K562 (cell line): Measurements from ENCODE around the gene USH1G. TPM values are rescaled to one million over a fixed set of nuclear protein-coding genes. Genes with fewer than 3 reads are reported as not detected.

Experiments used
- CBFA2T3 ChIP-seq: fragments of 450-650 bp; IDR thresholded peaks from 2 replicates; pipeline ENCODE4 v1.6.1; 2017
- TAF15 ChIP-seq: fragments of 200-400 bp; formaldehyde crosslinking; IDR thresholded peaks from 2 replicates; pipeline ENCODE4 v1.6.1; 2017; ENCODE audit warnings: mild to moderate bottlenecking, low read depth, low read length, moderate library complexity
- TGIF2 ChIP-seq: sonication (generic); formaldehyde crosslinking; IDR thresholded peaks from 2 replicates; pipeline ENCODE4 v1.8.1; 2022; ENCODE audit warnings: mild to moderate bottlenecking, missing genetic modification reagents, moderate library complexity
- ZBTB26 ChIP-seq: fragments of 450-650 bp; formaldehyde crosslinking; IDR thresholded peaks from 2 replicates; pipeline ENCODE4 v1.4.0; 2022; ENCODE audit warnings: missing genetic modification characterization
- ZNF174 ChIP-seq: fragments of 250-450 bp; sonication (Bioruptor Pico); IDR thresholded peaks from 2 replicates; pipeline ENCODE4 v1.4.0; 2020; ENCODE audit warnings: mild to moderate bottlenecking
- polyA plus RNA-seq, 8 experiments: library from polyadenylated mRNA; depleted of rRNA in 4 of 8; stranded (reverse) in 5 of 8; unstranded in 3 of 8; fragments of >200 nt; fragmentation: Nextera tagmentation in 2 of 8; fragmentation: Illumina TruSeq in 1 of 8; extraction: Ambion mirVana in 2 of 8; extraction: Trizol in 1 of 8; gene quantifications; 2 replicates each; pipeline versions ENCODE4 v1.2.1 to v1.2.3, GENCODE V29; 2011 to 2014; ENCODE audit warnings: inconsistent platforms in 1 of 8, missing spikeins in 1 of 8
- total RNA-seq, 7 experiments: library from RNA; depleted of rRNA in 6 of 7; stranded (reverse); fragments of >200 nt in 6 of 7; fragmentation: Illumina TruSeq in 2 of 7; extraction: Trizol in 2 of 7; gene quantifications; 2 replicates each; pipeline versions ENCODE4 v1.2.1 to v1.2.3, GENCODE V29; 2011 to 2021; ENCODE audit warnings: low replicate concordance in 1 of 7
- TF ChIP-seq, protein P1 (sequence below), 2 experiments: fragments of 450-650 bp; IDR thresholded peaks; 2 replicates each; pipeline ENCODE4 v1.6.1; 2016; ENCODE audit warnings: mild to moderate bottlenecking in 2 of 2, borderline replicate concordance in 1 of 2, low read depth in 1 of 2, moderate library complexity in 1 of 2
- TF ChIP-seq, protein P2 (sequence below): fragments of 450-650 bp; IDR thresholded peaks from 2 replicates; pipeline ENCODE4 v1.6.1; 2016; ENCODE audit warnings: low read depth

The USH1G gene
- total and polyA plus RNA-seq, 9 of the 15 experiments (the other 6 are each of a cell fraction or from before 2014, with no cell fraction given): 0.22 to 1.00 (median 0.64) TPM; not detected in 2

DNA sequence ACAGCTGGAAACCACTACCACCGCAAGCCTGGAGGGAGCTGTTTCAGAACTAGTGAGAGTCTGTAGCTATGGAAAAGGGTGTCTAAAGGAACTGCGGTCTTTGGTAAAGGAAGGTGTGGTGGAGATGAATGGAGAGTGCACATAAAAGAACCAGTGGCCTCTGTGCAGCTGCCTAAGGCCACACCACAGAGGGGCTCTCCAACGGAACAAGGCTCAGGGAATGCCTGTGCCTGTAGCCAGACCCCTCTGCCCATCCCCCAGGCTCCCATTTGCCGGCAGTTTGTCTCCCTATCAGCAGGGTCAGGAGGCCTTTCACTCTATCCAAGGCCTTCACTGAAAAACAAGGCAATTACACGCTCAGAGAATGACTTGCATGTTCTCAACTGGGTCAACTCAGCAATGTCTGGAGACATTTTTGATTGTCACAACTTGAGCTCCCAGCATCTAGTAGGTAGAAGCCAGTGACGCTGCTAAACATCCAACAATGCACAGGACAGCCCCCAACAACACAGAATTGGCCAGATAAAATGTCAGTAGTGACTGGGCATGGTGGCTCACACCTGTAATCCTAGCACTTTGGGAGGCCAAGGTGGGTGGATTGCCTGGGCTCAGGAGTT, 47.0 kb downstream of the USH1G start (continued):
- no peak for TF ChIP-seq ZNF174
- no peak for TF ChIP-seq TGIF2 (CRISPR knock-in tag)
- TF ChIP-seq, protein P1, sequence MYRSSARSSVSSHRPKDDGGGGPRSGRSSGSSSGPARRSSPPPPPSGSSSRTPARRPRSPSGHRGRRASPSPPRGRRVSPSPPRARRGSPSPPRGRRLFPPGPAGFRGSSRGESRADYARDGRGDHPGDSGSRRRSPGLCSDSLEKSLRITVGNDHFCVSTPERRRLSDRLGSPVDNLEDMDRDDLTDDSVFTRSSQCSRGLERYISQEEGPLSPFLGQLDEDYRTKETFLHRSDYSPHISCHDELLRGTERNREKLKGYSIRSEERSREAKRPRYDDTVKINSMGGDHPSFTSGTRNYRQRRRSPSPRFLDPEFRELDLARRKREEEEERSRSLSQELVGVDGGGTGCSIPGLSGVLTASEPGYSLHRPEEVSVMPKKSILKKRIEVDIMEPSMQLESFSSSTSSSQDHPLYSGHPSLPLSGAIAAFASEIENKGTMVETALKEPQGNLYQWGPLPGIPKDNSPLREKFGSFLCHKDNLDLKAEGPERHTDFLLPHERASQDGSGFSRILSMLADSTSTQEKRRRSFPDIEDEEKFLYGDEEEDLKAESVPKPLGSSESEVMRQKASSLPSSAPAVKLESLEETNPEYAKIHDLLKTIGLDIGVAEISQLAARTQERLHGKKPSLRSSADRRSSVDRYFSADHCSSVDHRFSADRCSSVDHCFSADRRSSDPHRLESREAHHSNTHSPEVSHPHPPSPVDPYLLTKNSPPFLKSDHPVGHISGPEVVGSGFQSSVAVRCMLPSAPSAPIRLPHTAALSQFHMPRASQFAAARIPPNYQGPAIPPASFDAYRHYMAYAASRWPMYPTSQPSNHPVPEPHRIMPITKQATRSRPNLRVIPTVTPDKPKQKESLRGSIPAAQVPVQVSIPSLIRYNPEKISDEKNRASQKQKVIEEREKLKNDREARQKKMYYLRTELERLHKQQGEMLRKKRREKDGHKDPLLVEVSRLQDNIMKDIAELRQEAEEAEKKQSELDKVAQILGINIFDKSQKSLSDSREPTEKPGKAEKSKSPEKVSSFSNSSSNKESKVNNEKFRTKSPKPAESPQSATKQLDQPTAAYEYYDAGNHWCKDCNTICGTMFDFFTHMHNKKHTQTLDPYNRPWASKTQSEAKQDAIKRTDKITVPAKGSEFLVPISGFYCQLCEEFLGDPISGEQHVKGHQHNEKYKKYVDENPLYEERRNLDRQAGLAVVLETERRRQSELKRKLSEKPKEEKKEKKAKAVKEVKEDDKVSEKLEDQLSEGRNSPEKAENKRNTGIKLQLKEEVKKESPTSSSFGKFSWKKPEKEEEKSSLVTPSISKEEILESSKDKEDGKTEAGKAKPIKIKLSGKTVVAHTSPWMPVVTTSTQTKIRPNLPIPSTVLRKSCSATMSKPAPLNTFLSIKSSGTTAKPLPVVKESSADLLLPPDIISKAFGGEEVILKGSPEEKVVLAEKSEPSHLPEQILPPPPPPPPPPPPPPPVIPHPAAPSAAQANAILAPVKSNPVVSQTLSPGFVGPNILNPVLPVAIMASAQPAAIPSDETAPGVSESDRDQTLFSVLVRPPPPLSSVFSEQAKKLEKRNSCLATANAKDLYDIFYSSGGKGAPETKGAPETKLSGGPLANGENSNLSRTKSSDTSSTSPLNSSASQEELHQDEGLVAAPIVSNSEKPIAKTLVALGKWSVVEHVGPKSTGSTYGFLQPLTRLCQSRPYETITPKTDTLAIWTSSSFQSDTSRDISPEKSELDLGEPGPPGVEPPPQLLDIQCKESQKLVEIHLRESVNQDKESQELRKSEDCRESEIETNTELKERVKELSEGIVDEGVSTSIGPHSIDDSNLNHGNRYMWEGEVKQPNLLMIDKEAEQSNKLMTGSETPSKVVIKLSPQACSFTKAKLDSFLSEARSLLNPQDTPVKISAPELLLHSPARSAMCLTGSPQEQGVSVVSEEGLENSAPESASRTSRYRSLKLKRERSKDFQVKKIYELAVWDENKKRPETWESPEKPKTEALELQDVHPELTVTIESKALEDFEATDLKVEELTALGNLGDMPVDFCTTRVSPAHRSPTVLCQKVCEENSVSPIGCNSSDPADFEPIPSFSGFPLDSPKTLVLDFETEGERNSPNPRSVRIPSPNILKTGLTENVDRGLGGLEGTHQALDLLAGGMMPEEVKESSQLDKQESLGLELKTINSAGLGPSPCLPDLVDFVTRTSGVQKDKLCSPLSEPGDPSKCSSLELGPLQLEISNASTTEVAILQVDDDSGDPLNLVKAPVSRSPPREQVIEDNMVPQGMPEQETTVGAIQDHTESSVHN (IDR thresholded peaks at IDR 0.05; ENCODE audit: borderline replicate concordance in 1 of 2, low read depth in 1 of 2): no peak; a peak in 1 of 4 replicates
- TF ChIP-seq, protein P2, sequence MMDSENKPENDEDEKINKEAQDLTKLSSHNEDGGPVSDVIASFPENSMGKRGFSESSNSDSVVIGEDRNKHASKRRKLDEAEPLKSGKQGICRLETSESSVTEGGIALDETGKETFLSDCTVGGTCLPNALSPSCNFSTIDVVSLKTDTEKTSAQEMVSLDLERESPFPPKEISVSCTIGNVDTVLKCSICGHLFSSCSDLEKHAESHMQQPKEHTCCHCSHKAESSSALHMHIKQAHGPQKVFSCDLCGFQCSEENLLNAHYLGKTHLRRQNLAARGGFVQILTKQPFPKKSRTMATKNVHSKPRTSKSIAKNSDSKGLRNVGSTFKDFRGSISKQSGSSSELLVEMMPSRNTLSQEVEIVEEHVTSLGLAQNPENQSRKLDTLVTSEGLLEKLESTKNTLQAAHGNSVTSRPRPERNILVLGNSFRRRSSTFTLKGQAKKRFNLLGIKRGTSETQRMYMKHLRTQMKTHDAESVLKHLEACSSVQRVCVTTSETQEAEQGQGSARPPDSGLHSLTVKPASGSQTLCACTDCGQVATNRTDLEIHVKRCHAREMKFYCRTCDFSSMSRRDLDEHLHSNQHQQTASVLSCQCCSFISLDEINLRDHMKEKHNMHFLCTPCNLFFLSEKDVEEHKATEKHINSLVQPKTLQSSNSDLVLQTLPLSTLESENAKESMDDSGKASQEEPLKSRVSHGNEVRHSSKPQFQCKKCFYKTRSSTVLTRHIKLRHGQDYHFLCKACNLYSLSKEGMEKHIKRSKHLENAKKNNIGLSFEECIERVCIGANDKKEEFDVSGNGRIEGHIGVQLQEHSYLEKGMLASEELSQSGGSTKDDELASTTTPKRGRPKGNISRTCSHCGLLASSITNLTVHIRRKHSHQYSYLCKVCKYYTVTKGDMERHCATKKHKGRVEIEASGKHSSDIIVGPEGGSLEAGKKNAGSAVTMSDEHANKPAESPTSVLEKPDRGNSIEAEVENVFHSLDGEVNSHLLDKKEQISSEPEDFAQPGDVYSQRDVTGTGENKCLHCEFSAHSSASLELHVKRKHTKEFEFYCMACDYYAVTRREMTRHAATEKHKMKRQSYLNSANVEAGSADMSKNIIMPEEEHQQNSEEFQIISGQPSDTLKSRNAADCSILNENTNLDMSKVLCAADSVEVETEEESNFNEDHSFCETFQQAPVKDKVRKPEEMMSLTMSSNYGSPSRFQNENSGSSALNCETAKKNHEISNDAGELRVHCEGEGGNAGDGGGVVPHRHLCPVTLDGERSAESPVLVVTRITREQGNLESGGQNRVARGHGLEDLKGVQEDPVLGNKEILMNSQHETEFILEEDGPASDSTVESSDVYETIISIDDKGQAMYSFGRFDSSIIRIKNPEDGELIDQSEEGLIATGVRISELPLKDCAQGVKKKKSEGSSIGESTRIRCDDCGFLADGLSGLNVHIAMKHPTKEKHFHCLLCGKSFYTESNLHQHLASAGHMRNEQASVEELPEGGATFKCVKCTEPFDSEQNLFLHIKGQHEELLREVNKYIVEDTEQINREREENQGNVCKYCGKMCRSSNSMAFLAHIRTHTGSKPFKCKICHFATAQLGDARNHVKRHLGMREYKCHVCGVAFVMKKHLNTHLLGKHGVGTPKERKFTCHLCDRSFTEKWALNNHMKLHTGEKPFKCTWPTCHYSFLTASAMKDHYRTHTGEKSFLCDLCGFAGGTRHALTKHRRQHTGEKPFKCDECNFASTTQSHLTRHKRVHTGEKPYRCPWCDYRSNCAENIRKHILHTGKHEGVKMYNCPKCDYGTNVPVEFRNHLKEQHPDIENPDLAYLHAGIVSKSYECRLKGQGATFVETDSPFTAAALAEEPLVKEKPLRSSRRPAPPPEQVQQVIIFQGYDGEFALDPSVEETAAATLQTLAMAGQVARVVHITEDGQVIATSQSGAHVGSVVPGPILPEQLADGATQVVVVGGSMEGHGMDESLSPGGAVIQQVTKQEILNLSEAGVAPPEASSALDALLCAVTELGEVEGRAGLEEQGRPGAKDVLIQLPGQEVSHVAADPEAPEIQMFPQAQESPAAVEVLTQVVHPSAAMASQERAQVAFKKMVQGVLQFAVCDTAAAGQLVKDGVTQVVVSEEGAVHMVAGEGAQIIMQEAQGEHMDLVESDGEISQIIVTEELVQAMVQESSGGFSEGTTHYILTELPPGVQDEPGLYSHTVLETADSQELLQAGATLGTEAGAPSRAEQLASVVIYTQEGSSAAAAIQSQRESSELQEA: no peak
- TF ChIP-seq ZBTB26 (CRISPR knock-in tag): no peak; the same call in 1 of the 2 replicates
- TF ChIP-seq CBFA2T3: peak; percentile 79
- TF ChIP-seq TAF15: no peak
